NCI-H1105 (cell line): ENCODE data around the gene FERMT1.

Experiments
- DNase-seq: peaks from one replicate; lab custom pipeline; 2025; lab: John Stamatoyannopoulos, UW

Gene FERMT1

DNA sequence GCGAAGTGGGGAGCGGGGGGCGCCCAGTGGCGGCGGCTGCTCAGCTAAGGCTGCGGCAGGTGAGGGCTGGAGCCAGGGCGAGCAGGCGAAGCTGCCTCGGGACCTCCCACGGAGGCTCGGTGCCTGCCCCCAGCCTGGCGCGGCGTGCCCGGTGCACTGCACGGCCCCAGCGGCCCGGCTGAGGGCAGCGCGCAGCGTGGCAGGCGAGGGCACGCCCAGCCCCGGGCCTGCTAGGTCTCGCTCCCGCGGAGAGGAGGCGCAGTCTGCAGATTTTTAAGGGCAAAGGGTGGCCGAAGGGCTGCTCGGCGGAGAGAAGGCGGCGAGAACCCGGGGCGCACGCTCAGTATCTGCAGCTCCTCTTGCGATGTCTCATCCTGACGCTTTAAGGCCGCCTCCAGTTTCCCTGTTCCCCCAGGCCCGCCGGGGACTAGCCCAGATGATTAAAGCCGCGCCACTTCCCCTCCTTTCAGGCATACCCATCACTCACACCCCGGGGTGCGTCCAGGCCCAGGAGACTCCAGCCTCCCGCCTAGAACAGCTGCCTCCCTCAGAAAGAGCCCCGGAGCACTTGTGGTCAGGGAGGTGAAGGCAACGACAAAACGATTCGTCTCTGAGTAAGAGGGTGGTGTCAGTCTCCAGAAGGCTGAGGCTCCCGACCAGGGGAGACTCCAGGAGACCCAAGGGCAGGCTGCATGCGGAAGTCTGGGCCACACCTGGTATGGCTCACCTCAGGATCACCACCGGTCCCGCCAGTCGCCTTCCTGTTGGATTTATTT lies at the start of gene FERMT1:
TSS of gene FERMT1 (minus strand) at position 158 of the 776 bp plus-strand sequence. CDS start 3,476 bp downstream, outside the sequence.
- peak; percentile 55 for DNase-seq

DNA sequence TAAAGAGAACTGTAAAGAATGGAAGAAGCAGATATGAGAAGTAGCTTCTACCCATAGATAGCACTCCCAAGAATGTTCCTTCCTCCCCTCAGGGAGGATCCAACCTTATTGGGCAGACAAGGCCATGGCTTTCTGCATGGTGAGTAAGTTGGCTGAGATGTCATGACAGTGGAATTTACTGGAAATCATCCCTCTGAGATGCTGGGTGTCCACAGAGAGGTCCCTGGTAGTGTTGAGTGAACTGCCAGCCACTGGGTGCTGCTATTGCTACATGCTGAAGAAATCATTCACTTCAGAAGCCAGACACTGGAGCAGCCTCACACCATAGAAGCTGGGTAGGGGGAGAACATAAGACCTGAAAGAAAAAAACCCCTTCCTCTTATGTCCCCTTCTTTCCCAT lies 46.4 kb upstream of the FERMT1 start:
- no peak for DNase-seq

GRCh38 chr20:6168204-6168603 lies 45.4 kb upstream of the FERMT1 start:
- DNase-seq = no peak

GRCh38 chr20:6165346-6165745 lies 42.5 kb upstream of the FERMT1 start:
- DNase-seq = no peak

DNA sequence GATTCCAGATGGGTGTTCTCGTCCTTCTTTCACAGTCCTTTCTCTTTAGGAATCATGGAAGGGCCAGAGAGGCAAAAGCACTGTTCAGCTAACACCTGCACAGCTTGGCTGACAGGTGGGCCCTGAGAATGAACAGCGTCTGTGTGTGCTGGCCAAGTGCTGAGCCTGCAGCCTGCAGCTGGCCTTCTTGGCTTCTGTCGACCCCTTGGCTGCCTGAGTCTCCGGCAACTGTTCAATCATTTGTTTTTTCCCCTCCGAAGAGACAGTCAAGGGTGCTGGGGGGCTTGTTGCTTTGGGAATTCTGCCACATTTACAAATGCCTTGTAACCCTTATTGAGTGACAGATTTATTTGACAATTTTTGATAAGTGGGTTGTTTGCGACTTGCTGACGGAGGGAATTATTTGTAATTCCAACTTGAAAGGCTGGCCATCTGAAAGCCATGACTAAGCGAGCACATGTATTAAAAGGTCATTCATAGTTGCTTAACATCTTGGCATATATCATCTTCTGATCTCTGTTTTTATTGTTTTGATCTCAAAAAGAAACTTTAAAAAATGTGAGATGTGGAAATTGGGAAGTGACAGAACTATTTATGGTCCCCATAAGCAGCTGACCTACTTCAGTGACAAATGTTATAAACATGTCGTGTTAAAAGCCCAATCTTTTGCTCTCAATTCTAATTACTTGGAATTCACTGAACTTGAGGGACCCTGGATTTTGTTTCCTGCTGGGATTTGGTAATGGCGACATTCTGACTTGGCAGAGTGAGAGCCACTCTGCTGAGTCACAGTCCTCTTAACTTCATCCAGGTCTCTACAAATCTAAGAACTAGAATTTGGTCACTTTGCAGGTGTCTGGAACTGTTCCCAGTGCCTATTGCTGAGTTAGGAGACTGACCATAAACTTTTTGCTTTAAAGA lies 41.9 kb upstream of the FERMT1 start:
- peak; percentile 91 for DNase-seq

DNA sequence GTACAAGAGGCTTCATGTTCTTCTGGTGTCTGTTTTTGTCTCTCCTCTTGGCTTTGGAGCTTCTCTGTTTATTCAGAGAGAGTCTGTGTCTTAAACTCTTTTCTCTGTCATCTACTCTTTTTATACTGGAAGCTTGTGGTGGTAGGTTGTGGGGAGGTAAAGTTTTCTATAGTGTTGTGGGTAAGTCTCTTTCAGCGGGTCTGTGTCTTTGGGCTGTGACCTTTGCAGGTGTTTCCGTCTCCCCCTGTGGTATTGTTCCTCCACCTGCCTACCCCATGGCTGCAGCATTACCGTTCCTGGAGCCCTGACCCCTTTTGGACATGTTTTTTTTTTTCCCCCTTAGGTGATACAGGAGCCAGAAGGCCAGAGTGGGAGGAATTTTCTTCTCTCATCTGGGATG lies 37.9 kb upstream of the FERMT1 start:
- DNase-seq = no peak

GRCh38 chr20:6157345-6157744 lies 34.5 kb upstream of the FERMT1 start:
- DNase-seq = no peak

DNA sequence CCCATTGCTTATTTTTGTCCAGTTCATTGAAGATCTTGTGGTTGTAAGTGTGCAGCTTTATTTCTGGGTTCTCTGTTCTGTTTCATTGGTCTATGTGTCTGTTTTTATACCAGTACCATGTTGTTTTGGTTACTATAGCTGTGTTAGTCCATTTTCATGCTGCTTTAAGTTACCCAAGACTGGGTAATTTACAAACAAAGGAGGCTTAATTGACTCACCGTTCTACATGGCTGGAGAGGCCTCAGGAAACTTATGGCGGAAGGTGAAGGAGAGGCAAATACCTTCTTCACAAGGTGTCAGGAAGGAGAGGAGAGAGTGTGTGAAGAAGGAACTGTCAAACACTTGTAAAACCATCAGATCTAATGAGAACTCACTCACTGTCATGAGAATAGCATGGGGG lies 29.9 kb upstream of the FERMT1 start:
- no peak for DNase-seq

DNA sequence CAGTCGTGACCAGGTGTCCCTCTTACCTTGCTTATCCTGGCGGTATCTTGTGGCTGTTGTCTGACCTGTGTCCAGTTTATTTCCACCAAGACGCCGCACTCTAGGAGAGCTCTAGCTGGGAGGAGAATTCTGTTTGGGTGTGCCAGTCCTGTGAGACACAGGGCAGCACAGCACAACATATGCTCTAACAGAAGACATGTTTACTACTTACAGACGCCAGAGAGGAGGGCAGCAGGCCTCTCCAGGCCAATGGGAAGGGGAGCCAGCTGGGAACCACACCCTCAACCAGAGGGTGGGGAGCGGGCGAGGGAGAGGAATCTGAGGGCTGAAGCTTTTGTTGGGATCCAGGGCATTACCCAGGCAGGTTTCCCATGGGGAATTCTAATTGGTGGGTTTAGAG lies 25.2 kb upstream of the FERMT1 start:
- DNase-seq = no peak

DNA sequence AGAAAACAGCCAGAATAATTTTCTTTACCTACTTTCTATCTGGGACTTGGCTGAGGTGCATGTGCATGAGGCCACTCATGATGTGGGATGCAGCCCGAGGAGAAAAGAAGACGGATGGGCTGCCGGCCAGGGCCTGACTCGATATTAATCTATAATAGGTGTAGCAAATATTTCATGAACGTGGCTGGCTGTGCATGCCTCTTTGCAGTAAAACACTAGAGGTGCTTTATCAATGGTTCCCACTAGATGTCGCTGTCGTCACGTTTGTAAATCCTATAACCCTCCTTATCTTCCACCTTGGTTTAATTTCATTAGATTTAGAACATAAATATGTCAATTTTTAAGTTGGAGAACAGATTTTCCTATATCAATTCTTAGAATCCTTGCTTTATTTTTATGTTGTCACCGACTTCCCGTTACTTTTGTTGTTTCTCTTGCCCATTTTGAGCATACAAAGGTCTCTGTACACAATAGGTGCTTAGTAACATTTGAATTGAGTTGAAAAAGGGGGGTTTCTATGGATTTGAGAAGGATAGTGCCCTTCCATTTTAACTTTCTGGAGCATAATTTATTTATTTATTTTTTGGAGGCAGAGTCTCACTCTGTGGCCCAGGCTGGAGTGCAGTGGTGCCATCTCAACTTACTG lies 19.6 kb upstream of the FERMT1 start:
- peak; percentile 47 for DNase-seq

GRCh38 chr20:6140947-6141346 lies 18.1 kb upstream of the FERMT1 start:
- no peak for DNase-seq

- DNase-seq = no peak
Observed at GRCh38 chr20:6135347-6135746, 12.5 kb upstream of the FERMT1 start.

DNA sequence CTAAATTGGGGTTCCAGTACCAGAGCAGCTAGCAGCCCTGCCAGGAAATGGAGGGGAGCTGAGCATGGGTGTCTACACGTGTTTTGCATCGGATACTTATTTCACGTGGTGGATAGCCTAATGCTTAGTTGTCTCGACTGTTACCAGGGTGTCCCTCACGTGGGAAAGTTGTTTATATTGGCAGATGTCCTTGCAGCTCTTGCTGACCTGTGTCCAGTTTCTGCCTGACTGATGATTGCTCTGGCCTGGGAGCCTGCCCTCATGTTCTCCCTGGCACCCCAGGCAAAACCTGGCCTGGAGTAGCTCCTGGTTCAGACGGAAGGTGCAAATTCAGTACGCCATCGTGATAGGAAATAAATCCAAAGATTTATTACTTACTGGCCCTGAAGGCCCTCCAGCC lies 11.8 kb upstream of the FERMT1 start:
- DNase-seq = no peak

- no peak for DNase-seq
Observed at GRCh38 chr20:6130045-6130444, 7.2 kb upstream of the FERMT1 start.

- no peak for DNase-seq
Observed at GRCh38 chr20:6127825-6128224, 5.0 kb upstream of the FERMT1 start.

DNA sequence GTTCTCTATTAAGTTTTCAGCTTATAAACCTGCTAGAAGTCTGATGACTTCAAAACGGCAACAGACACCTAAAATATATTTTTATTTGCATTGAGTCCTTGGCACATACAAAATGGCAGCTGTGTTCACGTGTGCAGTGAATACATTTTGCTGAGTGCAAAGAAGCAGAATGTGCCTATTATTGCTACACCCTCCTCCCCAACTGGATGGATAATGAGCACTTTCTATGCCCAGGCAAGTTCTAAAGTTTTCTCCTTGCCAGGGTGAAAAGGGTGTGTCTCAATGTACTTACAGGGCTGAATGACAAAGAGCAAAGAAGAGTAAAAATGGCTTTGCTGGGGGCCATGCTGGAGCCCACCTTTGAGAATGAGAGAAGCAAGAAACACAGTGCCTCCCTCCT lies 4.0 kb upstream of the FERMT1 start:
- DNase-seq = no peak

DNA sequence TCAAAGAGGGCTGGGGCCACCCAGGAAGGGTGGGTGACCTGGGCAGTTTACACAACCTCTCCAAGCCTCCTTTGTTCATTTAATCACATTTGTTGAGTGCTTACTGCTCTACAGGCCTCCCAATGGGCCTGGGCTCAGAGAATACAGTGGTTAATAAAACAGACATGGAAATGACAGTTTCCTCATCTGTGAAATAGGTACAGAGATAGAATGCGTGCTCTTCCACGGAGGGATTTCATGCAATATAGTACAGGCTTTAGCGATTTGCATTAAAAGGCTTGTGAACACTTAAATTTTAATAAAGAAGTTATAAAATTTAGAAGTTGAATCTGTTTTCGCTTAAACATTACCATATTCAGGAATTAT lies 802 bp upstream of the FERMT1 start:
- DNase-seq = no peak

GRCh38 chr20:6122111-6122872 lies 538 bp downstream of the FERMT1 start:
- peak; percentile 55 for DNase-seq

GRCh38 chr20:6121504-6121903 lies 1.3 kb downstream of the FERMT1 start:
- DNase-seq = no peak

GRCh38 chr20:6120491-6120988 lies 2.3 kb downstream of the FERMT1 start:
- no peak for DNase-seq

DNA sequence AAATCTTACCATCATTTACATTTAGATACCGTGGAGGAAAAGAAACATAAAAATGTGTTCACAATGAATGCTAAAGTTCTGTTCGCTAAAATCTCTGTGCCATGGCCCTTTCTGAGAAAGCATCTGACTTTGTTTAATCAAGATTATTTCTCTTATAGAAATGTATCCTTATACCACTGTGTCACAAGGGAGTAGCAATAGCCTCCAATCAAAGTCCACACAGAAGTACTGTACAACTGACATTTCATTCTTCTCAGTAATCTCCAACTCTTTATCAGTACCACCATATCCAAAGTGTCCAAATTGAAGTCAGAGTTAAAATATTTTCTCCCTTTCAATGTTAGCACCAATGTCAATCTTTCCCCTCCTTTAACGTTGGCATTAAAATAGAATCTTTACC lies 6.1 kb downstream of the FERMT1 start:
- no peak for DNase-seq
